Coronary artery (tissue), 2 donors: Measurements from ENCODE around the gene SV2B.
A peak's percentile ranks its signal among the peaks of the same experiment; 100 is the strongest.

ENCODE experiments used
- DNase-seq: peaks from one replicate; pipeline ENCODE4 v3.0.0-alpha.2; 2017; ENCODE audit warnings: low spot score
- H3K27ac ChIP-seq, 2 donors: fragments of 200-600 bp; sonication (generic); one replicate each; pipeline ENCODE4 v1.5.1; 2016 to 2019
- H3K4me3 ChIP-seq: fragments of 200-600 bp; sonication (generic); 2 replicates; pipeline ENCODE4 v1.5.1; 2016; ENCODE audit warnings: mild to moderate bottlenecking, moderate library complexity
- CTCF ChIP-seq: fragments of 200-600 bp; sonication (generic); IDR thresholded peaks from one replicate; pipeline ENCODE4 v1.5.1; 2019; ENCODE audit warnings: antibody characterized with exemption

Gene SV2B

GRCh38 chr15:91271565-91272153 lies 171.6 kb downstream of the SV2B start:
- TF ChIP-seq CTCF = peak; percentile 63
- H3K27ac ChIP-seq = no peak overlapping the region
- H3K4me3 ChIP-seq = no peak overlapping the region
- no peak for DNase-seq

- H3K27ac ChIP-seq = no peak overlapping the region
- no peak for TF ChIP-seq CTCF
- no peak overlapping the region for H3K4me3 ChIP-seq
- DNase-seq = no peak
Observed at GRCh38 chr15:91275844-91276243, 175.8 kb downstream of the SV2B start.

- Histone ChIP-seq H3K27ac (no peak overlapping the region), H3K4me3 (no peak overlapping the region)
- no peak for TF ChIP-seq CTCF
- no peak for DNase-seq
Observed at GRCh38 chr15:91278951-91279350, 178.9 kb downstream of the SV2B start.

GRCh38 chr15:91279486-91279885 lies 179.4 kb downstream of the SV2B start:
- TF ChIP-seq CTCF = no peak
- DNase-seq = no peak
- Histone ChIP-seq H3K27ac (no peak overlapping the region), H3K4me3 (no peak overlapping the region)

- TF ChIP-seq CTCF = no peak
- H3K4me3 ChIP-seq = no peak overlapping the region
- DNase-seq = no peak
- H3K27ac ChIP-seq = no peak overlapping the region
Observed at GRCh38 chr15:91281947-91282346, 181.9 kb downstream of the SV2B start.

- no peak for TF ChIP-seq CTCF
- no peak for DNase-seq
- Histone ChIP-seq H3K4me3 (no peak overlapping the region), H3K27ac (no peak overlapping the region)
Observed at GRCh38 chr15:91282486-91282885, 182.4 kb downstream of the SV2B start.

GRCh38 chr15:91283155-91283554 lies 183.1 kb downstream of the SV2B start:
- TF ChIP-seq CTCF = no peak
- DNase-seq = no peak
- H3K27ac ChIP-seq = no peak overlapping the region
- no peak overlapping the region for H3K4me3 ChIP-seq
